WTC11 (cell line): Measurements from ENCODE around the gene RAB40B. TPM values are rescaled to one million over a fixed set of nuclear protein-coding genes. Genes with fewer than 3 reads are reported as not detected.

Source experiments
- ATAC-seq: fragments of 200-7000 bp; cut with Tn5 transposase; 2 replicates; pipeline ENCODE4 v1.10.0; 2021; ENCODE audit warnings: mild to moderate bottlenecking, moderate library complexity
- CTCF ChIA-PET: fragments of 300-600 bp; sonication (Branson Sonifier 250); formaldehyde crosslinking; loops from one replicate; lab custom pipeline; 2021; ENCODE audit warnings: antibody characterized with exemption; lab: Charles Lee
- POLR2A ChIA-PET: fragments of 350-600 bp; sonication (Branson Sonifier 250); formaldehyde crosslinking; loops from one replicate; lab custom pipeline; 2021; ENCODE audit warnings: antibody characterized with exemption; lab: Charles Lee
- DNase-seq: peaks from one replicate; pipeline ENCODE4 v3.0.0; 2021; ENCODE audit warnings: low spot score
- H3K27ac Mint-ChIP-seq: 2 replicates; pipeline ENCODE4 v1.8.0; 2021; ENCODE audit warnings: mixed read lengths
- H3K27me3 Mint-ChIP-seq: 2 replicates; pipeline ENCODE4 v1.8.0; 2021; ENCODE audit warnings: low read depth, mild to moderate bottlenecking, moderate library complexity, mixed read lengths
- H3K36me3 Mint-ChIP-seq: 2 replicates; pipeline ENCODE4 v1.8.0; 2021; ENCODE audit warnings: mixed read lengths
- H3K4me1 Mint-ChIP-seq: 2 replicates; pipeline ENCODE4 v1.8.0; 2022; ENCODE audit warnings: mixed read lengths
- H3K4me3 Mint-ChIP-seq: 2 replicates; pipeline ENCODE4 v1.8.0; 2021; ENCODE audit warnings: mild to moderate bottlenecking, moderate library complexity, mixed read lengths
- H3K9me3 Mint-ChIP-seq: 2 replicates; pipeline ENCODE4 v1.8.0; 2021; ENCODE audit warnings: mixed read lengths
- CREM ChIP-seq: sonication (generic); formaldehyde crosslinking; IDR thresholded peaks from 2 replicates; pipeline ENCODE4 v1.8.1; 2022; ENCODE audit warnings: mild to moderate bottlenecking, missing genetic modification reagents, moderate library complexity
- FOXJ3 ChIP-seq: sonication (generic); formaldehyde crosslinking; IDR thresholded peaks from 2 replicates; pipeline ENCODE4 v1.9.0; 2021; ENCODE audit warnings: missing genetic modification reagents, mild to moderate bottlenecking, borderline replicate concordance
- GRHL2 ChIP-seq: fragments of 250-450 bp; sonication (Bioruptor Pico); IDR thresholded peaks from 2 replicates; pipeline ENCODE4 v1.8.0; 2022; ENCODE audit warnings: mild to moderate bottlenecking, moderate library complexity; ENCODE audit not compliant: insufficient replicate concordance, severe bottlenecking
- HMGA2 ChIP-seq: fragments of 250-450 bp; sonication (Bioruptor Pico); IDR thresholded peaks from 2 replicates; pipeline ENCODE4 v1.4.0; 2021; ENCODE audit warnings: mild to moderate bottlenecking, moderate library complexity
- JAZF1 ChIP-seq: fragments of 250-450 bp; sonication (Bioruptor Pico); IDR thresholded peaks from 2 replicates; pipeline ENCODE4 v1.9.0; 2021; ENCODE audit warnings: moderate library complexity, mild to moderate bottlenecking, inconsistent platforms
- NFE2L1 ChIP-seq: sonication (generic); formaldehyde crosslinking; IDR thresholded peaks from 2 replicates; pipeline ENCODE4 v1.8.1; 2023; ENCODE audit warnings: missing genetic modification reagents
- NR2C2 ChIP-seq: sonication (generic); formaldehyde crosslinking; IDR thresholded peaks from 2 replicates; pipeline ENCODE4 v1.8.0; 2022; ENCODE audit warnings: mild to moderate bottlenecking, missing genetic modification reagents
- NR3C1 ChIP-seq: sonication (generic); formaldehyde crosslinking; conservative IDR thresholded peaks from 2 replicates; pipeline ENCODE4 v1.8.1; 2023; ENCODE audit warnings: low read depth, mild to moderate bottlenecking, missing genetic modification reagents
- ZBTB21 ChIP-seq: sonication (generic); formaldehyde crosslinking; IDR thresholded peaks from 2 replicates; pipeline ENCODE4 v1.8.1; 2023; ENCODE audit warnings: mild to moderate bottlenecking, missing genetic modification reagents, borderline replicate concordance
- ZNF219 ChIP-seq: sonication (generic); formaldehyde crosslinking; IDR thresholded peaks from 2 replicates; pipeline ENCODE4 v1.8.0; 2023; ENCODE audit warnings: missing genetic modification reagents, mild to moderate bottlenecking, borderline replicate concordance
- ZNF423 ChIP-seq: fragments of 250-450 bp; sonication (Bioruptor Pico); IDR thresholded peaks from 2 replicates; pipeline ENCODE4 v2.1.2; 2022; ENCODE audit warnings: mild to moderate bottlenecking, moderate library complexity
- total RNA-seq: library from RNA; stranded (reverse); gene quantifications from 3 replicates; pipeline ENCODE4 v1.2.3, GENCODE V29; 2021
- TF ChIP-seq, protein P1 (sequence below): sonication (generic); formaldehyde crosslinking; IDR thresholded peaks from 2 replicates; pipeline ENCODE4 v1.8.1; 2023; ENCODE audit warnings: mild to moderate bottlenecking, missing genetic modification reagents, moderate library complexity
- TF ChIP-seq, protein P2 (sequence below): fragments of 250-450 bp; sonication (Bioruptor Pico); IDR thresholded peaks from 2 replicates; pipeline ENCODE4 v1.9.0; 2021; ENCODE audit warnings: mild to moderate bottlenecking, borderline replicate concordance
- TF ChIP-seq, protein P3 (sequence below): sonication (generic); formaldehyde crosslinking; IDR thresholded peaks from 2 replicates; pipeline ENCODE4 v1.8.0; 2023; ENCODE audit warnings: mild to moderate bottlenecking, missing genetic modification reagents
- TF ChIP-seq, protein P4 (sequence below): sonication (generic); formaldehyde crosslinking; IDR thresholded peaks from 2 replicates; pipeline ENCODE4 v1.8.0; 2022; ENCODE audit warnings: missing genetic modification reagents
- TF ChIP-seq, protein P5 (sequence below): sonication (generic); formaldehyde crosslinking; IDR thresholded peaks from 2 replicates; pipeline ENCODE4 v1.8.1; 2023; ENCODE audit warnings: mild to moderate bottlenecking, missing genetic modification reagents, borderline replicate concordance

RAB40B gene
- total RNA-seq, 1 experiment from 2014 or later = 3.1 TPM

DNA sequence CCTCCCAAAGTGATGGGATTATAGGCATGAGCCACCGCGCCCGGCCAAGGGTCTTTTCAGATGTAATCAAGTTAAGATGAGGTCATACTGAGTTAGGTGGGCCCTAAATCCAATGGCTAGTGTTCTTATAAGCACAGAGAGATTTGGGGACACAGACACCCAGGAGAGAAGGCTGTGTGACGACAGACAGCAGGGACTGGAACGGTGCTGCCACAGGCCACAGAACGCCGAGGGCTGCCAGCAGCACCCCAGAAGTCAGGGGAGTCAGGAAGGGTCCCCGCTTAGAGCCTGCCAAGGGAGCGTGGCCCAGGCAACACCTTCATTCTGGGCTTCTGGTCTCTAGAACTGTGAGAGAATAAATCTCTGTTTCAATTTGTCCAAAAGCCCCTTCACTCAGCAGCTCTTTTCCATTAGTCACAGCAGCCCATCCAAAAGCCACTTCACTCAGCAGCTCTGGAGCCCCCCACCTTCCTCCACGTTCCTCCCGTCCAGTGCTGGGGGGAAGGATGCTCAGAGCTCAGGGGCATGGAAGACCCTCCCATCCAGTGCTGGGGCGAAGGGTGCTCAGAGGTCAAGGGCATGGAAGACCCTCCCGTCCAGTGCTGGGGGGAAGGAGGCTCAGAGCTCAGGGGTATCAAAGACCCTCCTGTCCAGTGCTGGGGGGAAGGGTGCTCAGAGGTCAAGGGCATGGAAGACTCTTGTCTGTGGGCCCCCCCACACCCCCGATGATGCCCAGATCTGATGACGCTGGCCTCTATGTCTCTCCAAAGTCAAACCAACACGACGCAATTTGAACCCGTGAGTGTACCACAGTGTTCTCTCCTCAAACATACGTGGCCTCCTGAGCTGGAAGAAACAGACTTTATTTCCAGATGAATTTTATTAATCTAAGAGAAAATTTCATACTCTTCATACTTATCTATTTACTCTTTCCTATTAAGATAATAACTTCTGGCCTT lies 11.9 kb downstream of the RAB40B start (continued):
- TF ChIP-seq, protein P1, sequence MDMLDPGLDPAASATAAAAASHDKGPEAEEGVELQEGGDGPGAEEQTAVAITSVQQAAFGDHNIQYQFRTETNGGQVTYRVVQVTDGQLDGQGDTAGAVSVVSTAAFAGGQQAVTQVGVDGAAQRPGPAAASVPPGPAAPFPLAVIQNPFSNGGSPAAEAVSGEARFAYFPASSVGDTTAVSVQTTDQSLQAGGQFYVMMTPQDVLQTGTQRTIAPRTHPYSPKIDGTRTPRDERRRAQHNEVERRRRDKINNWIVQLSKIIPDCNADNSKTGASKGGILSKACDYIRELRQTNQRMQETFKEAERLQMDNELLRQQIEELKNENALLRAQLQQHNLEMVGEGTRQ (CRISPR knock-in tag) = no peak
- TF ChIP-seq, protein P2, sequence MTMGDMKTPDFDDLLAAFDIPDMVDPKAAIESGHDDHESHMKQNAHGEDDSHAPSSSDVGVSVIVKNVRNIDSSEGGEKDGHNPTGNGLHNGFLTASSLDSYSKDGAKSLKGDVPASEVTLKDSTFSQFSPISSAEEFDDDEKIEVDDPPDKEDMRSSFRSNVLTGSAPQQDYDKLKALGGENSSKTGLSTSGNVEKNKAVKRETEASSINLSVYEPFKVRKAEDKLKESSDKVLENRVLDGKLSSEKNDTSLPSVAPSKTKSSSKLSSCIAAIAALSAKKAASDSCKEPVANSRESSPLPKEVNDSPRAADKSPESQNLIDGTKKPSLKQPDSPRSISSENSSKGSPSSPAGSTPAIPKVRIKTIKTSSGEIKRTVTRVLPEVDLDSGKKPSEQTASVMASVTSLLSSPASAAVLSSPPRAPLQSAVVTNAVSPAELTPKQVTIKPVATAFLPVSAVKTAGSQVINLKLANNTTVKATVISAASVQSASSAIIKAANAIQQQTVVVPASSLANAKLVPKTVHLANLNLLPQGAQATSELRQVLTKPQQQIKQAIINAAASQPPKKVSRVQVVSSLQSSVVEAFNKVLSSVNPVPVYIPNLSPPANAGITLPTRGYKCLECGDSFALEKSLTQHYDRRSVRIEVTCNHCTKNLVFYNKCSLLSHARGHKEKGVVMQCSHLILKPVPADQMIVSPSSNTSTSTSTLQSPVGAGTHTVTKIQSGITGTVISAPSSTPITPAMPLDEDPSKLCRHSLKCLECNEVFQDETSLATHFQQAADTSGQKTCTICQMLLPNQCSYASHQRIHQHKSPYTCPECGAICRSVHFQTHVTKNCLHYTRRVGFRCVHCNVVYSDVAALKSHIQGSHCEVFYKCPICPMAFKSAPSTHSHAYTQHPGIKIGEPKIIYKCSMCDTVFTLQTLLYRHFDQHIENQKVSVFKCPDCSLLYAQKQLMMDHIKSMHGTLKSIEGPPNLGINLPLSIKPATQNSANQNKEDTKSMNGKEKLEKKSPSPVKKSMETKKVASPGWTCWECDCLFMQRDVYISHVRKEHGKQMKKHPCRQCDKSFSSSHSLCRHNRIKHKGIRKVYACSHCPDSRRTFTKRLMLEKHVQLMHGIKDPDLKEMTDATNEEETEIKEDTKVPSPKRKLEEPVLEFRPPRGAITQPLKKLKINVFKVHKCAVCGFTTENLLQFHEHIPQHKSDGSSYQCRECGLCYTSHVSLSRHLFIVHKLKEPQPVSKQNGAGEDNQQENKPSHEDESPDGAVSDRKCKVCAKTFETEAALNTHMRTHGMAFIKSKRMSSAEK (CRISPR knock-in tag) = no peak
- TF ChIP-seq ZNF219 (CRISPR knock-in tag) (no peak), CREM (CRISPR knock-in tag) (no peak), NR3C1 (CRISPR knock-in tag) (no peak)
- TF ChIP-seq, protein P3, sequence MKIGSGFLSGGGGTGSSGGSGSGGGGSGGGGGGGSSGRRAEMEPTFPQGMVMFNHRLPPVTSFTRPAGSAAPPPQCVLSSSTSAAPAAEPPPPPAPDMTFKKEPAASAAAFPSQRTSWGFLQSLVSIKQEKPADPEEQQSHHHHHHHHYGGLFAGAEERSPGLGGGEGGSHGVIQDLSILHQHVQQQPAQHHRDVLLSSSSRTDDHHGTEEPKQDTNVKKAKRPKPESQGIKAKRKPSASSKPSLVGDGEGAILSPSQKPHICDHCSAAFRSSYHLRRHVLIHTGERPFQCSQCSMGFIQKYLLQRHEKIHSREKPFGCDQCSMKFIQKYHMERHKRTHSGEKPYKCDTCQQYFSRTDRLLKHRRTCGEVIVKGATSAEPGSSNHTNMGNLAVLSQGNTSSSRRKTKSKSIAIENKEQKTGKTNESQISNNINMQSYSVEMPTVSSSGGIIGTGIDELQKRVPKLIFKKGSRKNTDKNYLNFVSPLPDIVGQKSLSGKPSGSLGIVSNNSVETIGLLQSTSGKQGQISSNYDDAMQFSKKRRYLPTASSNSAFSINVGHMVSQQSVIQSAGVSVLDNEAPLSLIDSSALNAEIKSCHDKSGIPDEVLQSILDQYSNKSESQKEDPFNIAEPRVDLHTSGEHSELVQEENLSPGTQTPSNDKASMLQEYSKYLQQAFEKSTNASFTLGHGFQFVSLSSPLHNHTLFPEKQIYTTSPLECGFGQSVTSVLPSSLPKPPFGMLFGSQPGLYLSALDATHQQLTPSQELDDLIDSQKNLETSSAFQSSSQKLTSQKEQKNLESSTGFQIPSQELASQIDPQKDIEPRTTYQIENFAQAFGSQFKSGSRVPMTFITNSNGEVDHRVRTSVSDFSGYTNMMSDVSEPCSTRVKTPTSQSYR (CRISPR knock-in tag) = no peak

DNA sequence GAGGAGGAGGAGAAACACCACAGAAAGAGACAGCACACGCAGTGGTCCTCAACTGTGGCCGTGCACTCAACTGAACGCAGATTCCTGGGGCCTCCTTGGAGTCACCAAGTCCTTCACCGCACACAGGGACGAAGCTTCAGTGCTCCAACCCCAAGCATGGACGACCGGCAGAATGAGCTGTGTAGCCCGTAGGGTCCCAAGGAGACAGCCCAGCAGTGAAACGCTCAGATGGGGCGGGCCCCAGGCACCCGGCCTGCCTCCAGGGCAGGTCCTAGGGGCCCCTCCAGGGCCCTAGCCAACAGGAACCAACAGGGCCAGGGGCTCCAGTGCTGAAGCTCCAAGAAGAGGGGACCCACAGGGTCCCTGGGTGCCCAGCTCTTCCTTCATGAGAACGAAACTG lies 13.2 kb downstream of the RAB40B start:
- no peak for DNase-seq
- no peaks in the 10 kb centered on the region for H3K36me3 Mint-ChIP-seq
- CTCF ChIA-PET = interaction anchor here (0.7 to 0.8 kb wide), 2 partner anchors 82 to 115 kb away, joined by 3 to 4 read pairs; no protein-coding TSS in a partner anchor
- H3K4me3 Mint-ChIP-seq = no peak overlapping the region
- H3K4me1 Mint-ChIP-seq = no peaks in the 10 kb centered on the region
- H3K27me3 Mint-ChIP-seq = no peaks in the 10 kb centered on the region
- POLR2A ChIA-PET = no interaction called here
- no peak for ATAC-seq
- no peak overlapping the region for H3K27ac Mint-ChIP-seq
- H3K9me3 Mint-ChIP-seq = peaks cover 13% of the 10 kb centered on the region
- no peak for TF ChIP-seq NR2C2
- no peak for TF ChIP-seq ZNF423 (CRISPR knock-in tag)
- TF ChIP-seq ZBTB21 (CRISPR knock-in tag) = no peak
- TF ChIP-seq, protein P4, sequence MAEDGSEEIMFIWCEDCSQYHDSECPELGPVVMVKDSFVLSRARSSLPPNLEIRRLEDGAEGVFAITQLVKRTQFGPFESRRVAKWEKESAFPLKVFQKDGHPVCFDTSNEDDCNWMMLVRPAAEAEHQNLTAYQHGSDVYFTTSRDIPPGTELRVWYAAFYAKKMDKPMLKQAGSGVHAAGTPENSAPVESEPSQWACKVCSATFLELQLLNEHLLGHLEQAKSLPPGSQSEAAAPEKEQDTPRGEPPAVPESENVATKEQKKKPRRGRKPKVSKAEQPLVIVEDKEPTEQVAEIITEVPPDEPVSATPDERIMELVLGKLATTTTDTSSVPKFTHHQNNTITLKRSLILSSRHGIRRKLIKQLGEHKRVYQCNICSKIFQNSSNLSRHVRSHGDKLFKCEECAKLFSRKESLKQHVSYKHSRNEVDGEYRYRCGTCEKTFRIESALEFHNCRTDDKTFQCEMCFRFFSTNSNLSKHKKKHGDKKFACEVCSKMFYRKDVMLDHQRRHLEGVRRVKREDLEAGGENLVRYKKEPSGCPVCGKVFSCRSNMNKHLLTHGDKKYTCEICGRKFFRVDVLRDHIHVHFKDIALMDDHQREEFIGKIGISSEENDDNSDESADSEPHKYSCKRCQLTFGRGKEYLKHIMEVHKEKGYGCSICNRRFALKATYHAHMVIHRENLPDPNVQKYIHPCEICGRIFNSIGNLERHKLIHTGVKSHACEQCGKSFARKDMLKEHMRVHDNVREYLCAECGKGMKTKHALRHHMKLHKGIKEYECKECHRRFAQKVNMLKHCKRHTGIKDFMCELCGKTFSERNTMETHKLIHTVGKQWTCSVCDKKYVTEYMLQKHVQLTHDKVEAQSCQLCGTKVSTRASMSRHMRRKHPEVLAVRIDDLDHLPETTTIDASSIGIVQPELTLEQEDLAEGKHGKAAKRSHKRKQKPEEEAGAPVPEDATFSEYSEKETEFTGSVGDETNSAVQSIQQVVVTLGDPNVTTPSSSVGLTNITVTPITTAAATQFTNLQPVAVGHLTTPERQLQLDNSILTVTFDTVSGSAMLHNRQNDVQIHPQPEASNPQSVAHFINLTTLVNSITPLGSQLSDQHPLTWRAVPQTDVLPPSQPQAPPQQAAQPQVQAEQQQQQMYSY (CRISPR knock-in tag) = no peak
- no peak for TF ChIP-seq NFE2L1 (CRISPR knock-in tag)
- TF ChIP-seq, protein P1 (CRISPR knock-in tag) = no peak
- TF ChIP-seq, protein P5, sequence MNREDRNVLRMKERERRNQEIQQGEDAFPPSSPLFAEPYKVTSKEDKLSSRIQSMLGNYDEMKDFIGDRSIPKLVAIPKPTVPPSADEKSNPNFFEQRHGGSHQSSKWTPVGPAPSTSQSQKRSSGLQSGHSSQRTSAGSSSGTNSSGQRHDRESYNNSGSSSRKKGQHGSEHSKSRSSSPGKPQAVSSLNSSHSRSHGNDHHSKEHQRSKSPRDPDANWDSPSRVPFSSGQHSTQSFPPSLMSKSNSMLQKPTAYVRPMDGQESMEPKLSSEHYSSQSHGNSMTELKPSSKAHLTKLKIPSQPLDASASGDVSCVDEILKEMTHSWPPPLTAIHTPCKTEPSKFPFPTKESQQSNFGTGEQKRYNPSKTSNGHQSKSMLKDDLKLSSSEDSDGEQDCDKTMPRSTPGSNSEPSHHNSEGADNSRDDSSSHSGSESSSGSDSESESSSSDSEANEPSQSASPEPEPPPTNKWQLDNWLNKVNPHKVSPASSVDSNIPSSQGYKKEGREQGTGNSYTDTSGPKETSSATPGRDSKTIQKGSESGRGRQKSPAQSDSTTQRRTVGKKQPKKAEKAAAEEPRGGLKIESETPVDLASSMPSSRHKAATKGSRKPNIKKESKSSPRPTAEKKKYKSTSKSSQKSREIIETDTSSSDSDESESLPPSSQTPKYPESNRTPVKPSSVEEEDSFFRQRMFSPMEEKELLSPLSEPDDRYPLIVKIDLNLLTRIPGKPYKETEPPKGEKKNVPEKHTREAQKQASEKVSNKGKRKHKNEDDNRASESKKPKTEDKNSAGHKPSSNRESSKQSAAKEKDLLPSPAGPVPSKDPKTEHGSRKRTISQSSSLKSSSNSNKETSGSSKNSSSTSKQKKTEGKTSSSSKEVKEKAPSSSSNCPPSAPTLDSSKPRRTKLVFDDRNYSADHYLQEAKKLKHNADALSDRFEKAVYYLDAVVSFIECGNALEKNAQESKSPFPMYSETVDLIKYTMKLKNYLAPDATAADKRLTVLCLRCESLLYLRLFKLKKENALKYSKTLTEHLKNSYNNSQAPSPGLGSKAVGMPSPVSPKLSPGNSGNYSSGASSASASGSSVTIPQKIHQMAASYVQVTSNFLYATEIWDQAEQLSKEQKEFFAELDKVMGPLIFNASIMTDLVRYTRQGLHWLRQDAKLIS (CRISPR knock-in tag) = no peak
- TF ChIP-seq JAZF1 (CRISPR knock-in tag) = no peak
- no peak for TF ChIP-seq GRHL2
- no peak for TF ChIP-seq HMGA2 (CRISPR knock-in tag)
- TF ChIP-seq FOXJ3 (CRISPR knock-in tag) = no peak
